ENCODE measurements around the gene COBL. TPM values are rescaled to one million over a fixed set of nuclear protein-coding genes. Genes with fewer than 3 reads are reported as not detected.

COBL gene
- total and polyA plus RNA-seq, 9 of the 15 experiments (the other 6 are each of a cell fraction or from before 2014, with no cell fraction given) = 0.01 to 2.4 (median 0.09) TPM; not detected in 3

DNA sequence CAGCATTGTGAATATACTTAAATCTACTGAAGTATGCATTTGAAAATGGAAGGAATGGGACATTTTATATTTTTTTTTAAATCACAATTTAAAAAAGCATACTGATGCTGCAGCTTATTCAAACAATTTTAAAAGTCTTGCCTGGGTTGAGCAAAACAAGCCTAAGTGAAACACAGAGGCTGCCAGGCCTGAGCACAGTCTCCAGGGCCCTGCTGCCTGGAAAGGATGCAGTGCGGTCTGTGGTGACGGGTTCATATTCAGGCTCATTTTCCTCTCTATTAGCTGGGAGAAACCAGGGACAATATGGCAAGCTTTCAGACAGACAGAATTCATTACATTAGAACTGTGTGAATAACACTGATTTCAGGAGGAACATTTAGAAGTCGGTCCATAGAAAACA, 251.9 kb downstream of the COBL start:
- no peak overlapping the region for H3K4me3 ChIP-seq
- no peaks in the 10 kb centered on the region for H3K9me3 ChIP-seq (replicated peaks; ENCODE audit: control insufficient read depth, insufficient read depth, low read depth, low read length)
- H3K79me2 ChIP-seq (ENCODE audit: control insufficient read depth, insufficient read depth, low read length) = no peaks in the 10 kb centered on the region
- H3K27ac ChIP-seq (ENCODE audit: extremely low read depth, low read depth, low read length) = no peak overlapping the region
- FAIRE-seq (no peak), DNase-seq (ENCODE audit: extremely low read depth in 1 of 4, low spot score in 3 of 4) (no peak), ATAC-seq (no peak)
- no peaks in the 10 kb centered on the region for H3K36me3 ChIP-seq (ENCODE audit: control insufficient read depth, insufficient read depth, low read length)
- H4K20me1 ChIP-seq (replicated peaks; ENCODE audit: control insufficient read depth, insufficient read depth, low read length) = no peaks in the 10 kb centered on the region
- ChIA-PET CTCF (ENCODE audit: low intra/inter-chr PET ratio) (no interaction called here), POLR2A (interaction anchor here (0.6 to 0.7 kb wide), 2 partner anchors 44 to 417 kb away, joined by 3 to 4 read pairs; no protein-coding TSS in a partner anchor)
- H3K4me2 ChIP-seq (ENCODE audit: insufficient read depth, low read length) = no peak overlapping the region
- in situ Hi-C loops (cut with MboI) = no loop called here
- no peak overlapping the region for H3K9ac ChIP-seq (ENCODE audit: insufficient read depth in 1 of 2, low read depth in 2 of 2, low read length in 2 of 2)
- BruUV-seq (replicated peaks) = no TSS peak
- peaks cover 0 to 22% of the 10 kb centered on the region in 2 experiments; a peak in 4 of 5 replicates for H3K27me3 ChIP-seq (ENCODE audit: control insufficient read depth in 2 of 2, insufficient read depth in 2 of 2, low read length in 2 of 2)
- intact Hi-C loops (cut with micrococcal nuclease) = no loop called here
- no peaks in the 10 kb centered on the region for H3K4me1 ChIP-seq (replicated peaks in 1 of 2; ENCODE audit: control insufficient read depth in 2 of 2, insufficient read depth in 2 of 2, low read length in 2 of 2)
- WGBS (ENCODE audit: insufficient coverage, low coverage, missing lambda C conversion rate) = 0% methylated on average over 3 of the region's 3 CpGs
- H3K9me1 ChIP-seq (ENCODE audit: control insufficient read depth, insufficient read depth, low read length) = no peaks in the 10 kb centered on the region
- H2AFZ ChIP-seq (ENCODE audit: low read depth, low read length) = no peak overlapping the region
- no peak for TF ChIP-seq PHF21A (IDR thresholded peaks at IDR 0.05; ENCODE audit: borderline replicate concordance, low read depth)
- TF ChIP-seq, protein P1, sequence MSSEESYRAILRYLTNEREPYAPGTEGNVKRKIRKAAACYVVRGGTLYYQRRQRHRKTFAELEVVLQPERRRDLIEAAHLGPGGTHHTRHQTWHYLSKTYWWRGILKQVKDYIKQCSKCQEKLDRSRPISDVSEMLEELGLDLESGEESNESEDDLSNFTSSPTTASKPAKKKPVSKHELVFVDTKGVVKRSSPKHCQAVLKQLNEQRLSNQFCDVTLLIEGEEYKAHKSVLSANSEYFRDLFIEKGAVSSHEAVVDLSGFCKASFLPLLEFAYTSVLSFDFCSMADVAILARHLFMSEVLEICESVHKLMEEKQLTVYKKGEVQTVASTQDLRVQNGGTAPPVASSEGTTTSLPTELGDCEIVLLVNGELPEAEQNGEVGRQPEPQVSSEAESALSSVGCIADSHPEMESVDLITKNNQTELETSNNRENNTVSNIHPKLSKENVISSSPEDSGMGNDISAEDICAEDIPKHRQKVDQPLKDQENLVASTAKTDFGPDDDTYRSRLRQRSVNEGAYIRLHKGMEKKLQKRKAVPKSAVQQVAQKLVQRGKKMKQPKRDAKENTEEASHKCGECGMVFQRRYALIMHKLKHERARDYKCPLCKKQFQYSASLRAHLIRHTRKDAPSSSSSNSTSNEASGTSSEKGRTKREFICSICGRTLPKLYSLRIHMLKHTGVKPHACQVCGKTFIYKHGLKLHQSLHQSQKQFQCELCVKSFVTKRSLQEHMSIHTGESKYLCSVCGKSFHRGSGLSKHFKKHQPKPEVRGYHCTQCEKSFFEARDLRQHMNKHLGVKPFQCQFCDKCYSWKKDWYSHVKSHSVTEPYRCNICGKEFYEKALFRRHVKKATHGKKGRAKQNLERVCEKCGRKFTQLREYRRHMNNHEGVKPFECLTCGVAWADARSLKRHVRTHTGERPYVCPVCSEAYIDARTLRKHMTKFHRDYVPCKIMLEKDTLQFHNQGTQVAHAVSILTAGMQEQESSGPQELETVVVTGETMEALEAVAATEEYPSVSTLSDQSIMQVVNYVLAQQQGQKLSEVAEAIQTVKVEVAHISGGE (CRISPR knock-in tag; IDR thresholded peaks at IDR 0.05) = no peak
- no peak for TF ChIP-seq U2AF2 (optimal IDR thresholded peaks at IDR 0.05; ENCODE audit: low read depth, low read length)
- TF ChIP-seq AFF1 (IDR thresholded peaks at IDR 0.05; ENCODE audit: low read depth in 1 of 2, partially characterized antibody in 2 of 2) = no peak
- TF ChIP-seq ZFP36 (IDR thresholded peaks at IDR 0.05; ENCODE audit: low read depth, low read length, partially characterized antibody) = no peak
- TF ChIP-seq GABPB2 (CRISPR knock-in tag; conservative IDR thresholded peaks at IDR 0.05) = no peak
- TF ChIP-seq FOXK2 (conservative IDR thresholded peaks at IDR 0.05 in 1 of 2, IDR thresholded peaks at IDR 0.05 in 1 of 2; ENCODE audit: low read depth in 2 of 2) = no peak
- TF ChIP-seq CAMTA2 (CRISPR knock-in tag; conservative IDR thresholded peaks at IDR 0.05) = no peak
- TF ChIP-seq ETS2 (tag; IDR thresholded peaks at IDR 0.05; ENCODE audit: borderline replicate concordance, poor library complexity, severe bottlenecking) = no peak
- no peak for TF ChIP-seq POLR2H (tag; IDR thresholded peaks at IDR 0.05; ENCODE audit: low read depth)
- no peak for TF ChIP-seq ZNF282 (CRISPR knock-in tag; IDR thresholded peaks at IDR 0.05)
- TF ChIP-seq, protein P2, sequence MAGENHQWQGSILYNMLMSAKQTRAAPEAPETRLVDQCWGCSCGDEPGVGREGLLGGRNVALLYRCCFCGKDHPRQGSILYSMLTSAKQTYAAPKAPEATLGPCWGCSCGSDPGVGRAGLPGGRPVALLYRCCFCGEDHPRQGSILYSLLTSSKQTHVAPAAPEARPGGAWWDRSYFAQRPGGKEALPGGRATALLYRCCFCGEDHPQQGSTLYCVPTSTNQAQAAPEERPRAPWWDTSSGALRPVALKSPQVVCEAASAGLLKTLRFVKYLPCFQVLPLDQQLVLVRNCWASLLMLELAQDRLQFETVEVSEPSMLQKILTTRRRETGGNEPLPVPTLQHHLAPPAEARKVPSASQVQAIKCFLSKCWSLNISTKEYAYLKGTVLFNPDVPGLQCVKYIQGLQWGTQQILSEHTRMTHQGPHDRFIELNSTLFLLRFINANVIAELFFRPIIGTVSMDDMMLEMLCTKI (IDR thresholded peaks at IDR 0.05; ENCODE audit: partially characterized antibody) = no peak
- TF ChIP-seq POLR2G (IDR thresholded peaks at IDR 0.05; ENCODE audit: low read depth, low read length) = no peak
